ENCODE data around the gene PHLPP1.

- TF ChIP-seq CTCF (conservative IDR thresholded peaks at IDR 0.05; ENCODE audit: low read depth, low read length) (no peak), EZH2 (IDR thresholded peaks at IDR 0.05; ENCODE audit: low read length, unreplicated experiment) (no peak)
These were observed 34.0 kb downstream of the PHLPP1 start for GRCh38 chr18:62749389-62749788.

Measured in PC-3 (cell line).